K562 (cell line): ENCODE results near the gene TULP3. TPM values are rescaled to one million over a fixed set of nuclear protein-coding genes. Genes with fewer than 3 reads are reported as not detected.
A peak's percentile ranks its signal among the peaks of the same experiment; 100 is the strongest.

Experiments used
- ATAC-seq: fragments of 200-7000 bp; cut with Tn5 transposase; 3 replicates; pipeline ENCODE4 v1.9.1; 2020; ENCODE audit warnings: moderate library complexity
- BruUV-seq: library from RNA; stranded (reverse); fragments of 400-500 nt; replicated peaks from 2 replicates; lab custom pipeline; 2021; lab: Mats Ljungman, UMichigan
- CTCF ChIA-PET: fragments of 300-600 bp; formaldehyde crosslinking; extraction: SDS; loops from one replicate; lab custom pipeline; 2021; ENCODE audit warnings: low intra/inter-chr PET ratio; lab: Yijun Ruan, JAX
- POLR2A ChIA-PET: fragments of 300-600, 350-650 bp; sonication (Branson Sonifier 250); formaldehyde crosslinking; extraction: SDS; loops from one replicate; lab custom pipeline; 2021; ENCODE audit warnings: antibody characterized with exemption, inconsistent platforms; lab: Yijun Ruan, JAX
- DNase-seq, 4 experiments: peaks; one replicate each; pipeline versions ENCODE4 v3.0.0 to v3.0.0-alpha.2; 2011 to 2018; ENCODE audit warnings: low spot score in 3 of 4, mixed read lengths in 3 of 4; ENCODE audit errors: extremely low read depth in 1 of 4
- FAIRE-seq: peaks from 2 replicates; lab custom pipeline; 2011; peaks lifted over from hg19 to GRCh38; lab: Jason Lieb, UNC
- H2AFZ ChIP-seq: 2 replicates; pipeline ENCODE4 v1.6.0; 2011; ENCODE audit warnings: low read depth, low read length, control low read depth, inconsistent platforms
- H3K27ac ChIP-seq: fragments of 200-600 bp; 3 replicates; pipeline ENCODE4 v1.8.0; 2011; ENCODE audit warnings: low read depth, mild to moderate bottlenecking, control low read depth, inconsistent platforms, low read length, moderate library complexity, mixed read lengths; ENCODE audit errors: extremely low read depth
- H3K27me3 ChIP-seq, 2 experiments: fragments of 300-600 bp in 1 of 2; 2 replicates in 1 of 2; 3 replicates in 1 of 2; pipeline versions ENCODE4 v1.6.0 to v1.8.0; 2011; ENCODE audit warnings: inconsistent platforms in 2 of 2, low read length in 2 of 2, mild to moderate bottlenecking in 1 of 2, mixed read lengths in 1 of 2, moderate library complexity in 1 of 2; ENCODE audit not compliant: control insufficient read depth in 2 of 2, insufficient read depth in 2 of 2
- H3K36me3 ChIP-seq: fragments of 300-600 bp; 3 replicates; pipeline ENCODE4 v1.8.0; 2011; ENCODE audit warnings: mild to moderate bottlenecking, low read length, inconsistent platforms; ENCODE audit not compliant: control insufficient read depth, insufficient read depth
- H3K4me1 ChIP-seq, 2 experiments: fragments of 200-600 bp in 1 of 2; replicated peaks in 1 of 2; 2 replicates in 1 of 2; 3 replicates in 1 of 2; pipeline versions ENCODE4 v1.5.1 to v1.8.0; 2011; ENCODE audit warnings: inconsistent platforms in 2 of 2, low read length in 2 of 2, mild to moderate bottlenecking in 1 of 2, mixed read lengths in 1 of 2, moderate library complexity in 1 of 2; ENCODE audit not compliant: control insufficient read depth in 2 of 2, insufficient read depth in 2 of 2
- H3K4me2 ChIP-seq: 2 replicates; pipeline ENCODE4 v1.6.1; 2011; ENCODE audit warnings: low read length, control low read depth, inconsistent platforms, mixed read lengths; ENCODE audit not compliant: insufficient read depth
- H3K4me3 ChIP-seq: fragments of 200-600 bp; sonication (generic), shearing (Covaris generic); 2 replicates; pipeline ENCODE4 v1.5.1; 2016; ENCODE audit warnings: control low read depth, inconsistent platforms
- H3K79me2 ChIP-seq: fragments of 200-600 bp; 3 replicates; pipeline ENCODE4 v1.8.0; 2011; ENCODE audit warnings: low read length, inconsistent platforms; ENCODE audit not compliant: control insufficient read depth, insufficient read depth
- H3K9ac ChIP-seq, 2 experiments: 2 replicates each; pipeline versions ENCODE4 v1.6.0 to v1.6.1; 2011; ENCODE audit warnings: low read depth in 2 of 2, low read length in 2 of 2, control low read depth in 1 of 2, inconsistent platforms in 1 of 2, mild to moderate bottlenecking in 1 of 2, mixed read lengths in 1 of 2; ENCODE audit not compliant: insufficient read depth in 1 of 2
- H3K9me1 ChIP-seq: one replicate; pipeline ENCODE4 v1.6.0; 2011; ENCODE audit warnings: inconsistent platforms, mild to moderate bottlenecking, low read length, moderate library complexity; ENCODE audit not compliant: control insufficient read depth, insufficient read depth
- H3K9me3 ChIP-seq: replicated peaks from 2 replicates; pipeline ENCODE4 v1.5.1; 2011; ENCODE audit warnings: low read depth, low read length, inconsistent platforms; ENCODE audit not compliant: control insufficient read depth, insufficient read depth
- H4K20me1 ChIP-seq: replicated peaks from 2 replicates; pipeline ENCODE4 v1.6.1; 2011; ENCODE audit warnings: low read length, inconsistent platforms, mixed read lengths; ENCODE audit not compliant: control insufficient read depth, insufficient read depth
- CREM ChIP-seq: IDR thresholded peaks from 2 replicates; pipeline ENCODE4 v1.6.1; 2014; ENCODE audit warnings: antibody characterized with exemption, low read depth
- CXXC5 ChIP-seq: fragments of 250-450 bp; sonication (Bioruptor Pico); IDR thresholded peaks from 2 replicates; pipeline ENCODE4 v1.8.0; 2022; ENCODE audit warnings: inconsistent platforms, mild to moderate bottlenecking, moderate library complexity
- GABPA ChIP-seq: fragments of 200-800 bp; sonication (Bioruptor generic); conservative IDR thresholded peaks from 2 replicates; pipeline ENCODE4 v1.6.1; 2016; ENCODE audit warnings: low read depth, missing genetic modification characterization, missing compliant biosample characterization
- ILK ChIP-seq: fragments of 450-650 bp; IDR thresholded peaks from 2 replicates; pipeline ENCODE4 v1.6.1; 2016; ENCODE audit warnings: missing genetic modification characterization, low read depth, mild to moderate bottlenecking, missing compliant biosample characterization, moderate library complexity, borderline replicate concordance
- MTF1 ChIP-seq: fragments of 250-450 bp; sonication (Bioruptor Pico); IDR thresholded peaks from 2 replicates; pipeline ENCODE4 v1.9.0; 2021; ENCODE audit warnings: moderate library complexity, mild to moderate bottlenecking, inconsistent platforms, borderline replicate concordance
- NR2C1 ChIP-seq, 2 experiments: fragments of 450-650 bp; IDR thresholded peaks; 2 replicates each; pipeline ENCODE4 v1.6.1; 2017; ENCODE audit warnings: mild to moderate bottlenecking in 2 of 2, antibody characterized with exemption in 1 of 2, inconsistent platforms in 1 of 2, missing compliant biosample characterization in 1 of 2, missing genetic modification characterization in 1 of 2
- PHTF2 ChIP-seq: fragments of 250-450 bp; sonication (Bioruptor Pico); IDR thresholded peaks from 2 replicates; pipeline ENCODE4 v1.5.0; 2021; ENCODE audit warnings: mild to moderate bottlenecking
- SP1 ChIP-seq: sonication (generic); formaldehyde crosslinking; IDR thresholded peaks from 2 replicates; pipeline ENCODE4 v1.8.1; 2022; ENCODE audit warnings: mild to moderate bottlenecking, missing genetic modification reagents
- ZBED1 ChIP-seq: IDR thresholded peaks from 2 replicates; pipeline ENCODE4 v1.6.1; 2014
- ZNF3 ChIP-seq: fragments of 250-450 bp; sonication (Bioruptor Pico); IDR thresholded peaks from 2 replicates; pipeline ENCODE4 v1.5.0; 2021; ENCODE audit warnings: mild to moderate bottlenecking, moderate library complexity
- WGBS: fragments of 100-300 bp; shearing (Covaris generic); methylation state at CpG from one replicate; pipeline ENCODE4 v1.1.6; 2016; ENCODE audit warnings: low coverage, mixed read lengths; ENCODE audit not compliant: insufficient coverage; ENCODE audit errors: missing lambda C conversion rate; 5-methylcytosine and 5-hydroxymethylcytosine counted together
- in situ Hi-C: fragments of 300-500 bp; cut with MboI; formaldehyde crosslinking; loops from 4 replicates; pipeline ENCODE4 v1.15.0; 2018; ENCODE audit warnings: inconsistent platforms, mixed read lengths
- intact Hi-C: fragments of 100-400 bp; cut with micrococcal nuclease; formaldehyde crosslinking; loops from 2 replicates; pipeline ENCODE4 v1.14.2; 2022
- polyA plus RNA-seq, 8 experiments: library from polyadenylated mRNA; depleted of rRNA in 4 of 8; stranded (reverse) in 5 of 8; unstranded in 3 of 8; fragments of >200 nt; fragmentation: Nextera tagmentation in 2 of 8; fragmentation: Illumina TruSeq in 1 of 8; extraction: Ambion mirVana in 2 of 8; extraction: Trizol in 1 of 8; gene quantifications; 2 replicates each; pipeline versions ENCODE4 v1.2.1 to v1.2.3, GENCODE V29; 2011 to 2014; ENCODE audit warnings: inconsistent platforms in 1 of 8, missing spikeins in 1 of 8
- total RNA-seq, 7 experiments: library from RNA; depleted of rRNA in 6 of 7; stranded (reverse); fragments of >200 nt in 6 of 7; fragmentation: Illumina TruSeq in 2 of 7; extraction: Trizol in 2 of 7; gene quantifications; 2 replicates each; pipeline versions ENCODE4 v1.2.1 to v1.2.3, GENCODE V29; 2011 to 2021; ENCODE audit warnings: low replicate concordance in 1 of 7
- TF ChIP-seq, protein P1 (sequence below), 2 experiments: fragments of 450-650 bp in 1 of 2; sonication (generic) in 1 of 2; formaldehyde crosslinking in 1 of 2; IDR thresholded peaks in 1 of 2; conservative IDR thresholded peaks in 1 of 2; 2 replicates each; pipeline versions ENCODE4 v1.6.1 to v1.8.1; 2016 to 2023; ENCODE audit warnings: mild to moderate bottlenecking in 2 of 2, moderate library complexity in 2 of 2, inconsistent platforms in 1 of 2, missing genetic modification reagents in 1 of 2
- TF ChIP-seq, protein P2 (sequence below): fragments of 450-650 bp; IDR thresholded peaks from 2 replicates; pipeline ENCODE4 v1.6.1; 2016; ENCODE audit warnings: antibody characterized with exemption
- TF ChIP-seq, protein P3 (sequence below): sonication (generic); formaldehyde crosslinking; IDR thresholded peaks from 2 replicates; pipeline ENCODE4 v1.9.0; 2022; ENCODE audit warnings: mild to moderate bottlenecking, missing genetic modification reagents

The TULP3 gene
- total and polyA plus RNA-seq, 9 of the 15 experiments (the other 6 are each of a cell fraction or from before 2014, with no cell fraction given) = 3.6 to 13.3 (median 7.3) TPM

DNA sequence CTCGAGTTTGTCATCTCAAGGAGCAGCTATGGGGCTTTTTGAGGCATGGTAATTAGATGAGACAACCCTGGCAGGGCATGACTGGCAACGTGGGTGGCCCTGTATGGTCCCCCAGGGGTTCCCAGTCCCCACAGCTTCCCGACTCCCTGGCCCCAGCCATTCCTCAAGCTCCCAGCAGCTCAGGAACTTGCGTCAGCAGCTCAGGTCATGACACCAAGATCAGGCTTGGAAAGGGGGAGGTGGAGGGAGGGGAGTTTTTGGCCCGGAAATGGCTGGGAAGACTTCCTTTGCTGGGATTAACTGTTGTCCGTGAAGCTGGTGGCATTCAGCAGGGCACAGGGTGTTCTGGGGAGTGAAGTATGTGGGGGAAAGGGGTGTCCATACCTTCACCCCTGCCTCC is 45.4 kb upstream of the TULP3 start (continued):
- TF ChIP-seq GABPA (tag) (peak; percentile 53), CXXC5 (CRISPR knock-in tag) (no peak), NR2C1 (IDR thresholded peaks at IDR 0.05) (no peak), NR2C1 (tag; IDR thresholded peaks at IDR 0.05) (peak; percentile 55)
- TF ChIP-seq, protein P1, sequence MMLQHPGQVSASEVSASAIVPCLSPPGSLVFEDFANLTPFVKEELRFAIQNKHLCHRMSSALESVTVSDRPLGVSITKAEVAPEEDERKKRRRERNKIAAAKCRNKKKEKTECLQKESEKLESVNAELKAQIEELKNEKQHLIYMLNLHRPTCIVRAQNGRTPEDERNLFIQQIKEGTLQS (IDR thresholded peaks at IDR 0.05) = 0 out of 2 replicates have a peak, but pooled peaks have one; percentile 11
- TF ChIP-seq, protein P1 (CRISPR knock-in tag; conservative IDR thresholded peaks at IDR 0.05) = no peak

DNA sequence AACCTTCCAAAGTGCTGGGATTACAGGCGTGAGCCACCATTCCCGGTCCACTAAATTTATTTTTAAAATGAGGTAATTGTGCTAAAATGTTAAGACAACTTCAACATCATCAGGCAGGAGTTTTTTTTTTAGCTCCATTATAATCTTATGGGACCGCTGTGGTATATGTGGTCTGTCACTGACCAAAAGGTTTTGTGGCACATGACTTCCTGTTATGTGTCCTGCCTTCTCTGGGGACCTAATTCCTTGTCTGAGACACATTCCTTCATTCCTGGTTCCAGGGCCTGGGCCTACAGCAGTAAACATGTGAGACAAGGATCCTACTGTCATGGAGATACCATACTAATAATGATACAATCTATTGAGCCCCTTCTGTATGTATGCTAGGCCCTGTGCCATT is 38.8 kb upstream of the TULP3 start:
- Histone ChIP-seq H3K9me1 (no peaks in the 10 kb centered on the region), H3K36me3 (no peaks in the 10 kb centered on the region)
- no peak for ATAC-seq
- TF ChIP-seq, protein P2, sequence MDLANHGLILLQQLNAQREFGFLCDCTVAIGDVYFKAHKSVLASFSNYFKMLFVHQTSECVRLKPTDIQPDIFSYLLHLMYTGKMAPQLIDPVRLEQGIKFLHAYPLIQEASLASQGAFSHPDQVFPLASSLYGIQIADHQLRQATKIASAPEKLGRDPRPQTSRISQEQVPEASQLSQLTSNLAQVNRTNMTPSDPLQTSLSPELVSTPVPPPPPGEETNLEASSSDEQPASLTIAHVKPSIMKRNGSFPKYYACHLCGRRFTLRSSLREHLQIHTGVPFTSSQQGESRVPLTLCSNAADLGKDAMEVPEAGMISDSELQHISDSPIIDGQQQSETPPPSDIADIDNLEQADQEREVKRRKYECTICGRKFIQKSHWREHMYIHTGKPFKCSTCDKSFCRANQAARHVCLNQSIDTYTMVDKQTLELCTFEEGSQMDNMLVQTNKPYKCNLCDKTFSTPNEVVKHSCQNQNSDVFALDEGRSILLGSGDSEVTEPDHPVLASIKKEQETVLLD = no peak
- TF ChIP-seq CREM (no peak), MTF1 (CRISPR knock-in tag) (no peak), SP1 (CRISPR knock-in tag) (no peak), PHTF2 (CRISPR knock-in tag) (no peak), ILK (no peak), ZBED1 (no peak), ZNF3 (no peak)
- TF ChIP-seq, protein P3, sequence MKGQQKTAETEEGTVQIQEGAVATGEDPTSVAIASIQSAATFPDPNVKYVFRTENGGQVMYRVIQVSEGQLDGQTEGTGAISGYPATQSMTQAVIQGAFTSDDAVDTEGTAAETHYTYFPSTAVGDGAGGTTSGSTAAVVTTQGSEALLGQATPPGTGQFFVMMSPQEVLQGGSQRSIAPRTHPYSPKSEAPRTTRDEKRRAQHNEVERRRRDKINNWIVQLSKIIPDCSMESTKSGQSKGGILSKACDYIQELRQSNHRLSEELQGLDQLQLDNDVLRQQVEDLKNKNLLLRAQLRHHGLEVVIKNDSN (CRISPR knock-in tag) = no peak
- TF ChIP-seq, all 486 proteins: peak for 0
- no peak for DNase-seq
- in situ Hi-C loops (no loop called here), intact Hi-C loops (no loop called here)
- no peak overlapping the region for H3K4me2 ChIP-seq
- H3K9ac ChIP-seq = no peak overlapping the region
- ChIA-PET POLR2A (no interaction called here), CTCF (no interaction called here)
- no peaks in the 10 kb centered on the region for H4K20me1 ChIP-seq
- no peaks in the 10 kb centered on the region for H3K9me3 ChIP-seq
- no peak overlapping the region for H3K4me3 ChIP-seq
- H3K27ac ChIP-seq = no peak overlapping the region
- no peaks in the 10 kb centered on the region for H3K79me2 ChIP-seq
- H3K4me1 ChIP-seq = peaks cover 2 to 4% of the 10 kb centered on the region in 2 experiments; a peak in 3 of 5 replicates
- FAIRE-seq = no peak
- no peak overlapping the region for H2AFZ ChIP-seq
- WGBS = 88% methylated on average over 1 of the region's 3 CpGs
- H3K27me3 ChIP-seq = no peaks in the 10 kb centered on the region
- BruUV-seq = no TSS peak
